ENCODE data around the gene DRD2.

DRD2 gene

DNA sequence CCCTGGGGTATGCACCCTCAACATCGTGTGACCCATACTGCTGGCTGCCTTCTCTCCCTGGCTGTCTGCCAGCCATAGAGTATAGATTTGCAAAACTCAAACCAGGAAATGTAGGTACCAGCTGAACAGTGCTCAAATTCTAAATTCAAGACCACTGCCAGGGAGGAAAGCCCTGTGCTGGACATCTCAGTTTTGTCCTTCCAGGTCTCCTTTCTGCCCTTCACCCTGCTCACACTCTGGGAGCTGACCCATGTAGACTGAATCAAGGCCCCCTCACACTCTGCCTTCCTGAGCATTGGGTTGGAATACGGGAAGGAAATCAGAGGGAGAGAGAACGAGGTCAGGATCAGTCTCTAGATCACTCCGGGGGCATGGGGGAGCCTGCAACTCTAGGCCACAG is 12.4 kb upstream of the DRD2 start:
- no peak for DNase-seq

DNA sequence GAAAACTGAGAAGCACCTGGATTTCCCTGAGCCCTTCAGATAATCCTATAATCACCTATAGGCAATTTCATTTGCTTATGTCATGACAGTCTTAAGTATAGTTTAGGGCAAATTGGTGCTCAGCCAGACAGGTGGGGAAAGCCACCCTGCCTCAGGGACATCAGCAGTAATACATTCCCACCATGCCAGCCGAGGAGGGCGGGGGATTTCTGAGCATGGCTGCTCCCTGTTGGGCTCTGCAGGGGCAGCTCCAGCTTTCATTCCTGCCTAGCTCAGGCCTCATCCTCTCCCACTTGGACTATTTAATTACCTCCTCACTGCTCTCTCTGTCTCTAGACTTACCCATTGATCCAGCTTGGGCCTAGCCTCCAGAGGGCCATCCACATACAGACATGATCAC is 9.0 kb upstream of the DRD2 start:
- no peak for DNase-seq

GRCh38 chr11:113481672-113482071 is 6.5 kb upstream of the DRD2 start:
- DNase-seq = peak in 1 of 58 donors; percentile 2

- DNase-seq = peak in 1 of 58 donors; percentile 5
These were observed 6.0 kb upstream of the DRD2 start for GRCh38 chr11:113481226-113481625.

- DNase-seq = no peak
These were observed 2.1 kb upstream of the DRD2 start for GRCh38 chr11:113477321-113477720.

DNA sequence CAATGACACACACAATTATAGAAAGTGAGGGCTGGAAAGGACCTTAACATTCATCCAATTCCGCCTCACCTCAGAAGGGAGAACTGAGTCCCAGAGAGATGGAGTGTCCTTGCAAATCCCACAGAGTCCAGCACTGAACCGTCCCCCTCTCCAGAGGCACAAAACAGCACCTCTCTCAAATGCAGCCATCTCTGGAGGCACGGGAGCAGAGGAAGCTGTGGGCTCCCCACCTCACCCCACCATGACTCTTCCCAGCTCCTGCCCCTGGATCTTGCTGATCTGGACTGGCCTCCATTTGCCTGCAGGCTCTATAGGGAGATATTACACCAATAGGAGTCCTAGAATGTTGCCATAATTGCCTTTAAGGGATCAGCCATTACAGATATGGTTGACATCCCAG is 1.4 kb upstream of the DRD2 start:
- no peak for DNase-seq

GRCh38 chr11:113474362-113475159 is 637 bp downstream of the DRD2 start:
- DNase-seq = peak in 37 of 58 donors; percentile 3 to 61 (median 22)

DNA sequence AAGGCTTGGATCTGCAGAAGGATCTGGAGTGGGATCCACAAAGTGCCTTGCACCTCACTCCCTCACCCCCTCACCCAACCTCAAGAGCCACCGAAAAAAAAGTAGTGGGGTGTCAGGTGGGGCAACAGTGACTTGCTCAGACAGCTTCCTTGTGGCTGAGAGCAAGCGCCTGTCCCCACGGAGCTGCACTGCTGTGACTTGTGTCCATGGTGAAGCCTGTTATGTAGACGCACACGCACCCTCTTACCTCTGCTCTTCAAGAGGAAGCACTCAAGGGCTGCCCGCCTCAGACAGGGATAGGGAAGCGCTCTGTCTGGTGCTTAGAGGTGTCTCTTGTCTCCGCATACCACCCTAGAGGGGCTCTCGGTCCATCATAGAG is 1.2 kb downstream of the DRD2 start:
- DNase-seq = no peak

DNA sequence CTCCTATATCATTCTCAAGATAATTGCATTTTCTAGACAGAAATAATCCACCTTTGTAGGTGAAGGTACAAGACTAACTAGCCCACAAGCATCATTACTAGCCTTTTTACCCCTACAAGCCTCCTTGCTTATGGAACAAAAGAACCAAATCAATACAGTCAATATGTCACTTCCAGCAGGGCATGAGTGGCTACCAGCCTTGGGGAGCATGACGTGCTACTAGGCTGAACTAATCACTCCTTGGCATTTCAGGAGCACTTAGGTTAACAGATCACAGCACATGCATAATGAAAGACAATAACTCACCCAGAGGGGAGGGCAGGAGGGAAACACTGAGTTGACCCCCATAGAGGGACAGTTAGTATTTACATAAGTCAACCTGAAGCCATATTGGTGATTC is 2.7 kb downstream of the DRD2 start:
- no peak for DNase-seq

DNA sequence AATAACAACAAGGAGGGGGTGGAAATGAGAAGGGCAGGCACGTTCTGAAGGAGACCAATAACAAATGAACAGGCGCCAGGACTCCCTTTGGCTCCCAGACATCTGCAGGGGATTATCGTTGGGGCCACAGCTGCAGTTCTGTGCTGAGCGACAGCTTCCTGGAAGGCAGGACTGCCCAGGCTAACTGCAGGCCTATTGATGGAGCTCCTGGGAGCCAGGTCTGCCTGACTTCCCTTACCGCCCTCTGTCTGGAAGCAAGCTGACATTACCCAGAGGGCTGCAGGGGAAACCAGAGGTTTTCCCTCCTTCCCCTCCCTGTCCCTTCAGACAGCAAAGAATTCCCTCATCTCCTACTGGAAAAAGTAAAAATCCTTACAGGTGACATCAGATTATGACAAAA is 5.0 kb downstream of the DRD2 start:
- DNase-seq = no peak

GRCh38 chr11:113468726-113469345 is 6.4 kb downstream of the DRD2 start:
- DNase-seq = no peak

- no peak for DNase-seq
These were observed 7.7 kb downstream of the DRD2 start for GRCh38 chr11:113467545-113467944.

- DNase-seq = no peak
These were observed 9.4 kb downstream of the DRD2 start for GRCh38 chr11:113465786-113466185.

DNA sequence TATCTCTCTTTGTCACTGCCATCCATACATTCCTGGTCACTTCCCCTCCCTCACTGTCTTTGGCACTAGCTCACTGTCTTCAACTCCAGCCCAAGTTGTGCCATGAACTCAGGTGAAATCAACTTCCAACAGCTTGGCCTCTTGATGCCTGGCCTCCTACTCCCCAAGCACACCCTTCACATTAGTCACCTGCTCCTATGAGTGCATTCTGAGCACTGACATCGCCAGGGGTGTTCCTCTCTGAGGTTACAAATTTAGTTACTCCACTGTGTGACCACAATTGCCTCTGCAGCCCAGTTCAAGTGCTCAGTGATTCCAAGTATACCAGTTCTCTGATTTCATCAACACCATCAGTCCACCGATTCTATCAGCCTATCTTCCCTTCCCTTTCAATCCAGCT is 10.8 kb downstream of the DRD2 start:
- DNase-seq = no peak

DNA sequence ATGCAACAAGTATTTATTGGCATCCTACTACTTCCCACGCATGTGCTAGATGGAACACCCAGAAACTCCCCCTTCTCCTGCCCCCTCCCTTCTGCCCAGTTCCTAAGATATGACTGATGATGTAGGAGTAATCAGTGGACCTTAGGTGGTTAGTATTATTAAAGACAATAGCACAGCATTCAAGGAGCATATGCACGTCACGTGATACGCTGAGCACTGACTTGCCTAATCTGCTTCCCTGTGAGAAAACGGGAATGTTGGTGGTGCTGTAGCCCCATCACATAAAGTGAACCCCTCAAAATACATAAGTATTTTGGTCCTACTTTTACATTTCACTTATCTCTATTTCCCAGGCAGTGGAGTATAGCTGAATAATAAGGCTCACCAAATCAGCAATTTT is 12.4 kb downstream of the DRD2 start:
- DNase-seq = no peak

DNA sequence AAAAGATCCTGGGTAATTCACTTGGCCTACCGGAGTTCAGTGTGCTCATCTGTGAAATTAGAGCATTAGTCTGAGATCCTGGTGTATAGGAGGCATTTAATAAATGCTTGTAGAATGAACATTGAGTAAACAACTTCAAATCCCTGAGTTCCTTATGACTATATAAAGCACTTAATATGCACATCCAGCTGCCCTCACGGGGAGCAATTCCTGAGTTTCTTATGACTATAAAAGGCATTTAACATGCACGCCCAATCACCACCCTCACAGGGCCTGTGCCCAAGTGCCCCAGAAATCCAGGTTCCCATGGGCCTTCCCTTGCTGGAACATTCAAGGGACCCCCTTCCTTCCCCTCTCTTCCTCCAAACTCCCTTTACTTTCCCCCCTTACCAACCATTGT is 13.6 kb downstream of the DRD2 start:
- DNase-seq = no peak

DNA sequence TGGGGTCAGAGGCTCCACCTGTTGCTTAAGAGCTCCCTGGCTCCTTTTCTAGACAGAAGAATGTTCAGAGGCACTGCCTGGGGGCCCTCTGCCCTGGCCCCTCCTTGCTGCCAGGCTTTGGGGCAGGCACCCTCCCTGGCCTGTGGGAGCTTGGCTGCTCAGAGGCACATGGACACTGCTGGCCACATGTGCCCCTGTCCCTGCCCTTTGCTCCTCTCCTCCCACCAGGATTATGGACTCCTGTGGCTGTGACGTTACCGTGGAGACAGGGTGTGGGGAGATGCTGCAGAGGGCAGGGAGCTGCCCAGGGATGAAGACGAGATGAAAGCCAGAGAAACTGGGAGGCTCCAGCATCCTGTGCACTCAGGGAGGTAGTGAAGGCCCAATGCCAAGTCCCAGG is 14.7 kb downstream of the DRD2 start:
- no peak for DNase-seq

DNA sequence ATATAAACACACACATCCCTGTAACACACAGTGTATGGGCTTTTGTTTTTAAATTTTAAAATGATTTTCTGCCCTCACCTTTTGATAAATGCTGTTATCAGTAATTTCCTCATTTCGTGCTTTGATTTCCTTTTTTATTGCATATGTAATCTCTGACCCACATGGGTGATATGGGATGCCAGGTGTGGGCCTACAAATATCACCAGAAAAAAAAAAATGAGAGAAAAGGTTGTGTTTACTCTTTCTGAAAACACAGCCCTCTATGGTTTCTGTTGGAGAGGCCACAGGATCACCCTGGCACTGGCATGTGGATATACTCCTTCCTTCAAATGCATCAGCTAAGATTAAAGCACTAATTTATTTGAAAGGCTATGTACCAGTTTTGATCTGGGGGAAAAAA is 17.0 kb downstream of the DRD2 start:
- no peak for DNase-seq

GRCh38 chr11:113457784-113458183 is 17.4 kb downstream of the DRD2 start:
- DNase-seq = no peak

DNA sequence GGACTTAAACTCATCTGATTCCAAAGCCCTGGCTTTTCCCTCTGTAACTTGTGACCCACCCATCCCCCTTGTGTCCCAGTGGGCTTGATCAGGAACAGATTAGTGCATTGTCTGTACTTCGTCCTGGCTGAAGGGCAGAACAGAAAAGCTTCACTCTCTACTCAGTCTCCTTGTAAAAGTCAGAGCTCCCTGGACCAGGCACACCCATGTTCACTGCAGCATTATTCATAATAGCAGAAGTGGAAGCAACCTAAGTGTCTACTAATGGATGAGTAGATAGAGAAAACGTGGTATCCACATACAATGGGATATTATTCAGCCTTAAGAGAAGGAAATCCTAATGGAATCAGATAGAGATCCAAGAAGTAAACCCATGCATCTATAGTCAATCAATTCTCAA is 20.7 kb downstream of the DRD2 start:
- DNase-seq = no peak

- DNase-seq = no peak
These were observed 25.5 kb downstream of the DRD2 start for GRCh38 chr11:113449743-113450142.

GRCh38 chr11:113448316-113448677 is 26.9 kb downstream of the DRD2 start:
- peak in 1 of 58 donors; percentile 30 for DNase-seq

GRCh38 chr11:113447621-113448315 is 27.4 kb downstream of the DRD2 start:
- no peak for DNase-seq

Data from anterior cingulate cortex (tissue), 58 donors.